H1 (cell line): Measurements from ENCODE around the gene USH2A. TPM values are rescaled to one million over a fixed set of nuclear protein-coding genes. Genes with fewer than 3 reads are reported as not detected.

Experiments used
- CTCF ChIA-PET: fragments of 300-600 bp; sonication (Branson Sonifier 250); formaldehyde crosslinking; loops from one replicate; lab custom pipeline; 2021; ENCODE audit not compliant: partially characterized antibody; lab: Charles Lee
- POLR2A ChIA-PET: fragments of 300-600 bp; sonication (Branson Sonifier 250); formaldehyde crosslinking; loops from one replicate; lab custom pipeline; 2021; ENCODE audit warnings: inconsistent platforms; ENCODE audit not compliant: partially characterized antibody; lab: Charles Lee
- DNase-seq, 2 experiments: peaks; one replicate each; pipeline versions ENCODE4 v3.0.0 to v3.0.0-alpha.2; 2010 to 2022; ENCODE audit warnings: low spot score in 2 of 2, low read depth in 1 of 2, mixed read lengths in 1 of 2
- FAIRE-seq: peaks from 2 replicates; lab custom pipeline; 2011; peaks lifted over from hg19 to GRCh38; lab: Jason Lieb, UNC
- H2AFZ ChIP-seq: 2 replicates; pipeline ENCODE4 v1.8.1; 2012; ENCODE audit warnings: low read length, inconsistent platforms
- H2AK5ac ChIP-seq: 2 replicates; pipeline ENCODE4 v1.6.1; 2013; ENCODE audit warnings: low read depth, low read length
- H2BK120ac ChIP-seq: replicated peaks from 2 replicates; pipeline ENCODE3; 2013; ENCODE audit warnings: low read depth, low read length, inconsistent platforms
- H2BK12ac ChIP-seq: 2 replicates; pipeline ENCODE4 v1.6.1; 2013; ENCODE audit warnings: low read depth, low read length
- H2BK15ac ChIP-seq: 2 replicates; pipeline ENCODE4 v1.6.1; 2013; ENCODE audit warnings: low read length
- H2BK20ac ChIP-seq: 2 replicates; pipeline ENCODE4 v1.6.1; 2013; ENCODE audit warnings: low read length
- H2BK5ac ChIP-seq: 2 replicates; pipeline ENCODE4 v1.6.1; 2013; ENCODE audit warnings: low read depth, low read length
- H3K14ac ChIP-seq: 2 replicates; pipeline ENCODE4 v1.6.1; 2013; ENCODE audit warnings: inconsistent platforms; ENCODE audit not compliant: insufficient read length
- H3K18ac ChIP-seq: 2 replicates; pipeline ENCODE4 v1.6.1; 2013; ENCODE audit warnings: low read length; ENCODE audit errors: extremely low read depth
- H3K23ac ChIP-seq: 2 replicates; pipeline ENCODE4 v1.6.1; 2013; ENCODE audit warnings: inconsistent platforms; ENCODE audit not compliant: insufficient read length
- H3K23me2 ChIP-seq: 2 replicates; pipeline ENCODE4 v1.6.1; 2013; ENCODE audit warnings: low read depth, low read length
- H3K27ac ChIP-seq: 2 replicates; pipeline ENCODE4 v1.6.1; 2011; ENCODE audit warnings: low read depth, low read length, inconsistent platforms
- H3K27me3 ChIP-seq, 4 experiments: replicated peaks in 1 of 4; 1 replicate in 1 of 4; 2 replicates in 3 of 4; pipeline versions ENCODE4 v1.6.1 to v1.8.1; 2011 to 2013; ENCODE audit warnings: low read length in 3 of 4, mild to moderate bottlenecking in 3 of 4, inconsistent platforms in 2 of 4, mixed read lengths in 2 of 4, moderate library complexity in 1 of 4; ENCODE audit not compliant: control insufficient read depth in 3 of 4, insufficient read depth in 3 of 4; ENCODE audit errors: extremely low read depth in 1 of 4
- H3K36me3 ChIP-seq, 4 experiments: 2 replicates each; pipeline versions ENCODE4 v1.6.1 to v1.8.1; 2011 to 2013; ENCODE audit warnings: mild to moderate bottlenecking in 4 of 4, low read length in 3 of 4, moderate library complexity in 2 of 4, control low read depth in 1 of 4, inconsistent platforms in 1 of 4; ENCODE audit not compliant: insufficient read depth in 4 of 4, control insufficient read depth in 2 of 4
- H3K4ac ChIP-seq: replicated peaks from 2 replicates; pipeline ENCODE3; 2013; ENCODE audit warnings: low read length, low read depth, mixed read lengths, inconsistent platforms; ENCODE audit not compliant: insufficient read length
- H3K4me1 ChIP-seq, 4 experiments: replicated peaks in 1 of 4; 1 replicate in 1 of 4; 2 replicates in 3 of 4; pipeline versions ENCODE4 v1.6.1 to v1.8.1; 2011 to 2013; ENCODE audit warnings: low read length in 3 of 4, inconsistent platforms in 2 of 4, mixed read lengths in 1 of 4; ENCODE audit not compliant: insufficient read depth in 4 of 4, control insufficient read depth in 3 of 4
- H3K4me2 ChIP-seq, 2 experiments: 2 replicates each; pipeline versions ENCODE4 v1.6.1 to v1.8.1; 2011 to 2013; ENCODE audit warnings: low read depth in 2 of 2, low read length in 2 of 2, control low read depth in 1 of 2, inconsistent platforms in 1 of 2, mild to moderate bottlenecking in 1 of 2; ENCODE audit not compliant: insufficient read depth in 1 of 2
- H3K4me3 ChIP-seq, 4 experiments: fragments of 200-600, 300-600 bp in 1 of 4; sonication (generic), shearing (Covaris generic), sonication (Bioruptor Twin) in 1 of 4; 2 replicates each; pipeline versions ENCODE4 v1.5.1 to v1.8.1; 2011 to 2016; ENCODE audit warnings: low read length in 4 of 4, low read depth in 3 of 4, control low read depth in 2 of 4, inconsistent platforms in 2 of 4, mild to moderate bottlenecking in 2 of 4, mixed read lengths in 1 of 4, moderate library complexity in 1 of 4; ENCODE audit not compliant: insufficient read depth in 2 of 4; ENCODE audit errors: extremely low read depth in 1 of 4
- H3K56ac ChIP-seq: replicated peaks from 2 replicates; pipeline ENCODE3; 2013; ENCODE audit warnings: low read depth, mild to moderate bottlenecking, mixed read lengths, low read length, inconsistent platforms; ENCODE audit not compliant: insufficient read length
- H3K79me1 ChIP-seq: 2 replicates; pipeline ENCODE4 v1.6.1; 2013; ENCODE audit warnings: low read depth, low read length, control low read depth
- H3K79me2 ChIP-seq, 2 experiments: 2 replicates each; pipeline versions ENCODE4 v1.6.1 to v1.8.1; 2012 to 2013; ENCODE audit warnings: low read length in 2 of 2, mild to moderate bottlenecking in 2 of 2, inconsistent platforms in 1 of 2; ENCODE audit not compliant: insufficient read depth in 2 of 2, control insufficient read depth in 1 of 2
- H3K9ac ChIP-seq, 4 experiments: replicated peaks in 1 of 4; 1 replicate in 1 of 4; 2 replicates in 3 of 4; pipeline versions ENCODE4 v1.6.1 to v1.8.1; 2011 to 2013; ENCODE audit warnings: low read depth in 3 of 4, low read length in 3 of 4, control low read depth in 2 of 4, mild to moderate bottlenecking in 2 of 4, moderate library complexity in 2 of 4, inconsistent platforms in 1 of 4; ENCODE audit errors: extremely low read depth in 1 of 4
- H3K9me3 ChIP-seq, 2 experiments: 2 replicates each; pipeline versions ENCODE4 v1.6.1 to v1.8.1; 2012 to 2013; ENCODE audit warnings: mild to moderate bottlenecking in 2 of 2, moderate library complexity in 2 of 2, control low read depth in 1 of 2, inconsistent platforms in 1 of 2, low read depth in 1 of 2, low read length in 1 of 2, mixed read lengths in 1 of 2; ENCODE audit not compliant: insufficient read depth in 2 of 2
- H4K20me1 ChIP-seq, 2 experiments: replicated peaks in 1 of 2; 2 replicates each; pipeline versions ENCODE3 to v1.8.1; 2011 to 2013; ENCODE audit warnings: inconsistent platforms in 2 of 2, low read length in 2 of 2, mild to moderate bottlenecking in 1 of 2; ENCODE audit not compliant: insufficient read depth in 2 of 2, control insufficient read depth in 1 of 2
- H4K5ac ChIP-seq: 2 replicates; pipeline ENCODE4 v1.6.1; 2013; ENCODE audit warnings: low read length, low read depth, mixed read lengths, inconsistent platforms; ENCODE audit not compliant: insufficient read length
- H4K8ac ChIP-seq: 2 replicates; pipeline ENCODE4 v1.8.0; 2013; ENCODE audit warnings: mild to moderate bottlenecking, moderate library complexity, low read length, inconsistent platforms; ENCODE audit not compliant: insufficient read depth; ENCODE audit errors: extremely low read depth
- H4K91ac ChIP-seq: replicated peaks from 2 replicates; pipeline ENCODE3; 2013; ENCODE audit warnings: low read length, mixed read lengths, inconsistent platforms; ENCODE audit not compliant: insufficient read length
- GTF2F1 ChIP-seq: IDR thresholded peaks from 2 replicates; pipeline ENCODE4 v1.6.1; 2012; ENCODE audit warnings: low read depth, low read length, improper control_type of control experiment, borderline replicate concordance
- MAFK ChIP-seq: IDR thresholded peaks from 2 replicates; pipeline ENCODE4 v1.6.1; 2012; ENCODE audit warnings: low read depth, mild to moderate bottlenecking, improper control_type of control experiment, low read length
- ZNF274 ChIP-seq: IDR thresholded peaks from 2 replicates; pipeline ENCODE4 v1.7.0; 2012; ENCODE audit warnings: low read length, borderline replicate concordance; ENCODE audit errors: extremely low read depth
- polyA plus RNA-seq, 7 experiments: library from polyadenylated mRNA; depleted of rRNA in 3 of 7; stranded (reverse) in 5 of 7; unstranded in 2 of 7; fragments of >200 nt in 5 of 7; fragments of 200-250 nt in 2 of 7; gene quantifications; 1 replicate in 5 of 7; 2 replicates in 1 of 7; 4 replicates in 1 of 7; pipeline versions ENCODE4 v1.2.1 to v1.2.3, GENCODE V29; 2011 to 2013; ENCODE audit warnings: missing spikeins in 2 of 7, mixed read lengths in 2 of 7
- total RNA-seq: library from RNA; stranded (reverse); fragmentation: NEBNext Ultra II Directional; extraction: Animal tissue kit (Norgen Biotek cat#: 25700); gene quantifications from 2 replicates; pipeline ENCODE4 v1.2.1, GENCODE V29; 2021

USH2A gene
- total and polyA plus RNA-seq, 2 of the 8 experiments (the other 6 are each of a cell fraction or from before 2014, with no cell fraction given), result 0.02 to 0.17 TPM

GRCh38 chr1:215597961-215598360 is 825.3 kb downstream of the USH2A start:
- Histone ChIP-seq H3K18ac (no peak overlapping the region), H3K79me1 (no peaks in the 10 kb centered on the region), H3K4me1 (peaks cover 0 to 3% (median 0%) of the 10 kb centered on the region in 4 experiments; a peak in 3 of 7 replicates), H3K4me3 (no peak overlapping the region), H3K27ac (no peak overlapping the region), H3K56ac (no peak overlapping the region), H3K9me3 (no peaks in the 10 kb centered on the region), H4K5ac (no peak overlapping the region), H3K27me3 (no peaks in the 10 kb centered on the region), H2BK5ac (no peak overlapping the region), H3K4ac (no peak overlapping the region), H3K36me3 (peaks cover 0 to 14% (median 1%) of the 10 kb centered on the region in 4 experiments; a peak in 4 of 8 replicates), H2BK20ac (no peak overlapping the region), H4K8ac (no peak overlapping the region), H3K4me2 (no peak overlapping the region), H2BK12ac (no peak overlapping the region), H2BK120ac (no peak overlapping the region), H3K9ac (no peak overlapping the region), H2BK15ac (no peak overlapping the region), H3K14ac (no peak overlapping the region), H2AFZ (no peak overlapping the region), H3K23ac (no peak overlapping the region), H3K79me2 (0 out of 4 replicates have a peak, but pooled peaks cover 0 to 1% of the 10 kb centered on the region in 2 experiments), H4K91ac (no peak overlapping the region), H2AK5ac (no peak overlapping the region), H3K23me2 (no peaks in the 10 kb centered on the region), H4K20me1 (no peaks in the 10 kb centered on the region)
- ChIA-PET CTCF (no interaction called here), POLR2A (no interaction called here)
- DNase-seq, result no peak
- TF ChIP-seq MAFK, result no peak
- TF ChIP-seq GTF2F1, result no peak
- TF ChIP-seq ZNF274, result no peak
- FAIRE-seq, result no peak
